GM19351 (cell line): ENCODE results near the gene FXYD1.
"Not testable (repeated sequence)": the region's sequence is repeated elsewhere in the genome, so short reads cannot be mapped to it uniquely, and the experiment has no call there.

Experiments used
- ATAC-seq: cut with Tn5 transposase; IDR thresholded peaks from one replicate; pipeline ENCODE4 v1.9.1; 2021; ENCODE audit warnings: mild to moderate bottlenecking, moderate library complexity; ENCODE audit not compliant: unreplicated experiment

Gene FXYD1

DNA sequence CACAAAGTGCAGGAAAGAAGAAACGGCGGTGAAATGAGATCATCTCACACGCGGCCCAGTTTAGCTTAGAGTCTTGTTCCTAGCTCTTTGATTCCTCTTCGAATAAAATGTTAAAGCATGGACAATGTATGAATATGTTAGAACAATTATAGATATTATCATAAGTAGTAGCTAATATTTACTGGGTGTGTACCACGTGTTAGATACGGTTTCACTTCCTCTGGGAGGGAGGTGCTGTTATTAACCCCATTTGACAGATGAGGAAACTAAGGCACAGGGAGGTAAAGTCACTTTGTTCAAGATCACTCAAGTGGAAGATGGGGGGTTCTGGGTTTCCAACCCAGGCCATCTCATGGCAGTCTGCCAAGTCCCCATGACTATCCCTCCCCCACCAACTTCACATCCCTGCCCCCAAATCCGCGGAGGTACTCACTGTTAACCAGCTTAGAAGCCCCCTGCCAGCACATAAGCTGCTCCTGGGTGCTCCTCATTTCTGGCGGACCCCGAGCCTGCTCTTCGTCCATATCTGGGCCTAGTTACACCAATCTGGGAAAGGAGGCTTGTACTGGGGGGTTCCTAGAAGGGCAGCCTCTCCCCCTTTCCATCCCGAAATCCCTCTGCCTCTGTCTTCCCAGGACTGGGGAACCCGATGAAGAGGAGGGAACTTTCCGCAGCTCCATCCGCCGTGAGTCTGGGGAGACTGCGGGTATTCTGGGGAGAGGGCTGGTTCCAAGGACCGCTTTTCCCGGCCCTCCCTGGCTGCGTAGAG, 3.4 kb downstream of the FXYD1 start:
- peak; percentile 18 for ATAC-seq

DNA sequence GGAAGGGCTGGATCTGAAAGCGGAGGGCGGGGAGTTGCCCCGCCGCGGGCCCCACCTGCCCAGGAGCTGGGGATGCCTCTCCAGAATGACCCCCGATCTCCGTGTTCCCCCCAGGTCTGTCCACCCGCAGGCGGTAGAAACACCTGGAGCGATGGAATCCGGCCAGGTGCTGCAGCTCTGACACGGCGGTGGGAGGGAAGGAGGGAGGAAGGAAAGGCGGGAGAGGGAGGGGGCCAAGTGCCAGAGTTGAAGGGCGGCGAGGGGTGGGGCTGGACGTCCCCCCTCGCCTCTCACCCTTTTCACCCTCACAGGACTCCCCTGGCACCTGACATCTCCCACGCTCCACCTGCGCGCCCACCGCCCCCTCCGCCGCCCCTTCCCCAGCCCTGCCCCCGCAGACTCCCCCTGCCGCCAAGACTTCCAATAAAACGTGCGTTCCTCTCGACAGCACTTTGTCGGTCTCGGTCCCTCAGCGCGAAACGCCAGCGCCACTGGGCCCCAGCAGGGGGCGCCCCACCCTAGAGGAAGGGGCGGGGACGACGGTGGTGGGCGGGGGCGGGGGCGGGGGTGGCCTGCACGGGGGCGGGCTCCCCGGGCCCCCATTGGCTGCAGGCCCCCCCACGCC, 4.1 kb downstream of the FXYD1 start:
- no peak for ATAC-seq

DNA sequence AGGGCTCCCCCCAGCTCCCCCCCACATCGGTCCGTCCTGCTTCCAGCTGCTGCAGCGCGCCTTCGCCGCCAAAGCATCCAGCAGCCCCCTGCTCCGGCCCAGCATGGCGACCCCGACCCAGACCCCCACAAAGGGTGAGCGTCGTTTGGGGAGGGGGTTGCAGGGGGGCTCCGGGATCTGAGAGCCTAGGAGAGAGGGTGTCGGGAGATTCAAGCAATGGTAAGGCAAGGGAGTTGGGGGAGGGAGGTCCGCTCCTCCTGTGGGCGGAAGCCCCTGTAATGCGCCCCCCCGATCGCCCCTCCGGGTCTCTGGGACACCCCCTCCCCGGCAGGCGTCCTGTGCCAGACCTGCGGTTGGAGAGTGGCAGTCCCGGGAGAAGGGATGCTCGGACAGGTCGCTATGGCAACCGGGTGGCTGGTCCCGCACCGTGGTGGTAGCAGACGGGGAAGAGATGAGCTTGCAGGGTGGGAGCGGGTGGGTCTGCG, 4.6 kb downstream of the FXYD1 start, which contains the start of gene FXYD7:
FXYD7 (plus strand) TSS at position 25 of the 485 bp plus-strand sequence; CDS start at position 104, 79 bp downstream.
- no peak for ATAC-seq

DNA sequence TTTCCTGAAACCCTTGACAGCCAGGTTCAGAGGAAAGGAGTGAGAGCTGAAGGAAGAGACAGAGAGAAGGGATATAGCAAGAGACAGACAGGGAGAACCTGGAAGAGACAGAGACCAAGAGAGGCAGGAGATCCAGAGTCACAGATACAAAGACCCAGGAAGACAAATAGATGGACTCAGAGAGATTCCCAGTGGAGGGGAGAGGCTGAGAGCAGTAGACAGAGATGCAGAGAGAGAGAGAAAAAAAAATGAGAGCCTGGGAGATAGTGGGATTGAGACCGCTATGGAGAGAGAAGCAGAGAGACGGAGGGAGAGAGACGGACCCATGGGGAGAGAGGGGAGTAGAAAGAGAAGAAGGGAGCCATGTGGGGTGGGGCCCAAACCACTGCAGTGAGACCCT, 5.2 kb downstream of the FXYD1 start:
- no peak for ATAC-seq

DNA sequence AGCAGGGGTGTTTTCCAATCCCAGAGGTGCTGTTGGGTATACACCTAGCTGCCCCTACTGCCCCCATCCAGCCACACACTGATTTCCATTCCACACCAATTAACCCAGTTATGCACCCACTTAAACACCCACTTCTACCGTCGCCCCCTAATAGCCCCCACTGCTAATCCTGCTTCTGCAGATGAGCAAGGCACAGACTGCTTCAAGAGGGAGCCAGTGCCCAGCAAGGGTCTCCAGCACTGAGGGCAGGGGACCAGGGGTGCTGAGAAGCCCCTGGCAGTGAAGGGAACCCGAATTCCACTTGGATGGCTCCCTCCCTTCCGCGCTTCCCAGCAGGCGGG, 5.6 kb downstream of the FXYD1 start:
- ATAC-seq, result no peak

DNA sequence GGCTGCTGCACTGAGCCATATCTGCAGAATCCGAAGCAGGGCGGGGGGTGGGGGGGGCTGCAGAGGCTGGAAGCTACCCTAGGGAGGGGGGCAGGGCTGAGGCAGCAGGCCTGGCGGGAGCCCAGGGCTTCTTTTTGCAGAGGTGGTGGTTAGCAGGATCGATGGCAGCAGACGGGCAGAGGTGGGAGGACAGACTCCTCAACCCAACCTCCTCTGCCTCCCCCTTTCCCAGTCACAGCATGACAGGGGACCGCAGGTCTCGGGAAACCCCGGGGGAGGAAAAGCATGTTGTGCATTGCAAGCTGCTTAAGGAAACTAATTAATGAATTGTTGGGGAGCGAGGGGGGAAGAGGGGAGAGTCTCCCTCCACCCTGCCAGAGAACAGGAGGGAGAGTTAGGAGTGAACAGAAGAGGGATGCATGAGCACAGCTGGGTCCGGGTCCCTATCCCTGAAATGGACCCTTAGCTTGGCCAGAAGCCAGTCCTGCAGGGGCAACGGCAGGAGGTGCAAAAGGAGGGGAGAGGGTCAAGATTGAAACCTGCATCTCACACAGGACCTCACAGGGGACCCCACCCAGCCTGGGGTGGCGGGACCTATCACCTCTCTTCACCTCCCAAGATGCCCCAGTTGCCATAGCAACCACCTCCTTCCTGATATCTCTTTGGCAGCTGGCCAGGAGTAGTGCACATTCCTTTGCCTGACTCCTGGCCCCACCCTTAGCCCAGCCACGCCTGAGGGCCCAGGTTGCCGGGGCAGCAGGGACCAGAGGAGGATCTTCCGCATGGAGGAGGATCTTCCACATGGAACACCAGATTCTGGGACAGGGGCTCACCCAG, 6.2 kb downstream of the FXYD1 start:
- no peak for ATAC-seq

DNA sequence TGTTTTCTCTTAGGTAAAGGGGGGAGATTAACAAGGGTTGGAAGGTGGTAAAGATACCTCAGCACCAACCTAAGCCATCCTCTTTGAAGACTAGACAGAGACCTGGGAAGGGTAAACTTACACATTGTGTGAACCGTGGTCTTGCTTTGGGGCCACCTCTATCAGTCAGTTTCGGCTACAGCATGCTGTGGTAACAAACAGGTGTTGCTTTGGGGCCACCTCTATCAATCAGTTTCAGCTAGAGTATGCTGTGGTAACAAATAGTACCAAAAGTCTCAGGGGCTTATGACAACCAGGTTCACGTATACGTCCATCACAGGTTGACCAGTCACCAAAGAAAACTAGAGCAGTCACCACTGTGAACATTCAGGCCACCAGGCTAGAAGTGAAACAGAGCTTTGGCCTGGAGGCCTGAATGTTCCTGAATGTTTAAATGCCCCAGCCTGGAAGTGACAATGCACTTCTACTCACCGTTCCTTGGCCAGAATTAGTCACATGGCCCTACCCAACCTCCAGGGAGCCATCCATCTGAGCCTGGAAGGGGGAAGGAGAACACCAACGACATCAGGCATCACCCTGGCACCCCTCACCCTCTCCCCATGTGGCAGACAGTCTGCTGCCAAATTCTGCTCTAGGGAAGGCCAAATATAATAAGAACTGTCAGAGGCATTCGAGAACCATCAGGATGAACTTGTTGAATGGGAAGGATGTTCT, 8.3 kb downstream of the FXYD1 start:
- ATAC-seq, result no peak

DNA sequence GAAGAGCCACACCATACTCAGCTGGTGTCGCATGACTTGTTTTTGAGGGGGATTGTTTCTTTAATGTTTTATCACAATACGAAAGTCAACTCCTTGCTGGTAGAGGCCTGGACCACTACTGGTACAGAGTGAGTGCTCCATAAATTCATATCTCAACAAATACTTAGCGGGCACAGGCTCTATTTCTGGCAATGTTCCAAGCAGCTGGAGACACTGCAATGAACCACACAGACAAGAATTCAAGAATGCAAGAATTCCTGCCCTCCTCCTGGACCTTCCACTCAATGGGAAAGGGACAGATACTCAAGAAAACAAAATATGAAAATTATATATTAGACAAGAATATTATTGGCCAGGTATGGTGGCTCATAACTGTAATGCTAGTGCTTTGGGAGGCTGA, 10.8 kb downstream of the FXYD1 start:
- ATAC-seq, result no peak

DNA sequence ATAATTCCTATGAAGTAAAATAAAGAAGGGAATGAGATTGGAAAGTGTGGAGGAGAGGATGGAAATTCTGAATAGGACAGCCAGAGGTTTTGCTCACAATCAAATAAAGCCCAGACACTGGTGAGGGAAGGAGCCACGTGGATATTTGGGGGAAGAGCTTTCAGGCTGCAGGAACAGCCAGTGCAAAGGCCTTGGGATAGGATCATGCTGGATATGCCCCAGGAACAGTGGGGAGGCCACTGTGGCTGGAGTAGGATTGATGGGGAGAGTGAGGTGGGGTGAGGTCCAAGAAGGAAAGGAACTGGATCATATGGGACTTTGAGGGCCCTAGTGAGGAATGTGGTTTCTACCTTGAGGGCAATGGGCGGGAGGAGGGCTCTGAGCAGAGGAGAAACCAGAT, 11.8 kb downstream of the FXYD1 start:
- ATAC-seq, result no peak

DNA sequence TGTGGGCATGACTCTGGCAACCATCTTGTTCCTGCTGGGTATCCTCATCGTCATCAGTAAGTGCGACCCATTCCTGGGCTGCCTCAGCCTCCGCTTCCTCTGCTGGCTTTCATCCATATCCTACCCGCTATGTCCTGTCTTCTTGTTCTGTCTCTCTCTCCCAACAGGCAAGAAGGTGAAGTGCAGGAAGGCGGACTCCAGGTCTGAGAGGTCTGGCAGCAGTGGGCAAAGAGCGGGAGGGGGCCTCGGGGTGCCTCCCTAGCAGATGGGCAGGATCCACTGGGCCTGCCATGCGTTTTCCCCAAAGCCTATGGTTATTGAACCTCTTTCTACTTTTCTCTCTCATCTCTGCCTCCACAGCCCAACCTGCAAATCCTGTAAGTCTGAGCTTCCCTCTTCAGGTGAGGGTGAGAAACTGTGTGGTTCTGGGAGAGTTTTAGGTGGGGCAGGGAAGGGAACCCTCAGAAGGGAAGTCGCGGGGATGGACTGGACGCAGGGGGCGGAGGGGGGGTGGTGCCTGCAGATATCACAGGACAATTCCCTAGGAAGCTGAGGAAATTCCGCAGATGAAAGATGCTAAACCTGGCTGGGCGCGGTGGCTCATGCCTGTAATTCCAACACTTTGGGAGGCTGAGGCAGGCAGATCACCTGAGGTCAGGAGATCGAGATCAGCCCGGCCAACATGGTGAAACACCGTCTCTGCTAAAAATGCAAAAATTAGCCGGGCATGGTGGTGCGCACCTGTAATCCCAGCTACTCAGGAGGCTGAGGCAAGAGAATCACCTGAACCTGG, 12.8 kb downstream of the FXYD1 start:
- ATAC-seq, result no peak

DNA sequence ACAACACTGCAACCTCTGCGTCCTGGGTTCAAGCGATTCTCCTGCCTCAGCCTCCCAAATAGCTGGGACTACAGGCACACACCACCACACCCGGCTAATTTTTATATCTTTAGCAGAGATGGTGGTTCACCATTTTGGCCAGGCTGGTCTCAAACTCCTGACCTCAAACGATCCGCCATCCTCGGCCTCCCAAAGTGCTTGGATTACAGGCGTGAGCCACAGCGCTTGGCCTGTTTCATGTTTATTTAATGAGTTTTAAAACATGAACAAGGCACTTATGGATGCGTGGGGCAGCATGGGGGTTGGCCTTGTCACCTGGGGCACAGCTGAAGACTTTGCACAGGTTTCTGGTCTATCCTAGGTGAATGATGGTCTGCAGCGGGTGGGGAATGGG, 14.5 kb downstream of the FXYD1 start:
- not testable (repeated sequence) for ATAC-seq

DNA sequence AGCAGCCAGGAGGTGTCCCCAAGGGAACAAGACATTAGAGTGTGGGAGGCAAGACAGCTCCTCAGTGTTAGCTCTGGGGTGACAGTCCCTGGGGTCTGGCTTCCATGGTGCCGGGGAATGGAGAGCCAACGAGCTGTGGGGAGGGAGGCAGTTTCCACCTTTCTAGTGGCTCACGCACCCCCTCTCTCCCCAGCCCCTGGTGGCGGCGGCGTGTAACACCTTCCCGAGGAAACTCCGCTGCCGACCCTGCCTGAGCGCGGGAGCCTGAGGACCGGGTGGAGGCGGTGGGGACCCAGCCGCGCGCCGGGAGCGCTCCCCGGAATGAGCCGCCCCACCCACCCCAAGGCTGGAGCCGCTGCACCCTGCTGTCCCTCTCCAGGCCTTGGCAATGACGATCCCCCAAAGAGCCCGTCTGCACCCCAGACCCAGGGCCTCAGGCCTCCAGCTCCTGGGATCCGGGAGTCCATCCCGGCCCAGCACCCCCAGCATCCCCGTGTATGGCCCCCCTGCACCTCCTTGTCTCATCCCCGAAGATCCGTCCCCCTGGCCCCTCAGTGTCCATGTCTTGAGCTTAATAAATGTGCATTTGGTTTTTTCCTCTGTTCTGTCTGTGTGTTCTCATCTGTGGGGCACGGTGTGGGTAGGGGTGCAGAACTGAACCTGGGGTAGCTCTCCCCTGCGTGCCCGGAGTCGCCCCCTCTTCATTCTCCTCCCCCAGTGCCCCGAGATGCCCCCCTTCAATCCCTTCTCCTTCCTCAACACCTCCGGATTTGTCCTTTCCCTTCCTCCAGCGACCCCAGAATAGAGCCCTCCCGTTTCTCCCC, 15.3 kb downstream of the FXYD1 start:
- peak; percentile 56 for ATAC-seq

DNA sequence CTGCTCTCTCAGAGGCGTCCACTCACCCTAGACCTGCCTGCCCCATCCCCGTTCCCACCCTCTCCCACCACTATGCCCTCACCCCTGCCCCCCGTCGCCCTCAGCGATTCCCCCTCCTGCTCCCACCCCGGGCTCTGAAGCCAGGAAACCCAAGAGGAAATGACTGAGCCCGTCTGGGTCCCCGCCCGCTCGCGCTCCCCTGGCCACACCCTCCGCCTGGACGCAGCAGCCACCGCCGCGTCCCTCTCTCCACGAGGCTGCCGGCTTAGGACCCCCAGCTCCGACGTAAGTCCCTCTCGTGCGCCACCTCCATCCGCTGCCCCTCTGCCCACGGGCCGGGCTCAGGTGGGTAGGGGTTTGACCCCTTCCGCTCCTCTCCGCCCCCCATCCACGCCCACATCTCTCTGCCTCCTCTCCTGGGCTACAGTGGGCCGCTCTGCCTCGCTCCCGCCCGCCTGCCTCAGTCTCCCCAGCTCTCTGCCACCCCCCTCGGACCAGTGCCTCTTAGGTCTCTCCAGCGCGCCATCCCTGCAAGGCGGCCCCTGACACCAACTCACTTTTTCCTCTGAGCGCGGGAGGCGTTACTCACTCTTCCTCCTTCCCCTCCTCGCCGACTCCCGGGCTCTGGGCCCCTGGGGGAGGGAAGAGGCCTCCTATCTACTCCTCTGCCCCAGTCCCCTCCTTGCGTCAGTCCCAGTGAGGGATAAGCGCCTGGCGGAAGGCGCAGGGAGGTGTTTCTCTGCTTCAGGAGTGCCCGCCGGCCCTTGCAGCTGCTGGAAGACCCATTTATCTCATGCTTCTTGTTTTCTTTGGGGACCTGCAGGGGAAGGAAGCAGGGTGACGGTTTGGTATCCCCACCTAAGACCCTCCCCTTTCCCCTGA, 16.1 kb downstream of the FXYD1 start, which contains the start of gene FXYD5:
FXYD5 (plus strand) TSS at position 211 of the 882 bp plus-strand sequence. CDS start 816 bp downstream, outside the sequence.
- ATAC-seq, result peak; percentile 43

DNA sequence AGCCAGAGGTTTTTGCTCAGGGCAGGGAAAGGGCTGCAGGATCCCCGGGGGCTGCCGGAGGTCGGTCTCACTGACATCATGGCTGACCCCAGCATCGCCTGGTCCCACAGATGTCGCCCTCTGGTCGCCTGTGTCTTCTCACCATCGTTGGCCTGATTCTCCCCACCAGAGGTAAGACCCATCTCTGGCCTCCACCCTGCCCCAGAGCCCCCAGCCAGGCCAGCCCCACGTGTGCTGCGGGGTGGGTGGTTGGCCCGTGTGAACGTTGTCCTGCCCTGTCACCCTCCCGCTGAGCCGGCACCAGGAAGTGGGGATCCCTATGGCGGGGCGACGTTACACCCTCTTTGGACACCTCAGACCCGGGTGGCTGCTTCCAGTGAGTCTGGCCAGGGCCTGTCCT, 16.8 kb downstream of the FXYD1 start:
- peak; percentile 39 for ATAC-seq

DNA sequence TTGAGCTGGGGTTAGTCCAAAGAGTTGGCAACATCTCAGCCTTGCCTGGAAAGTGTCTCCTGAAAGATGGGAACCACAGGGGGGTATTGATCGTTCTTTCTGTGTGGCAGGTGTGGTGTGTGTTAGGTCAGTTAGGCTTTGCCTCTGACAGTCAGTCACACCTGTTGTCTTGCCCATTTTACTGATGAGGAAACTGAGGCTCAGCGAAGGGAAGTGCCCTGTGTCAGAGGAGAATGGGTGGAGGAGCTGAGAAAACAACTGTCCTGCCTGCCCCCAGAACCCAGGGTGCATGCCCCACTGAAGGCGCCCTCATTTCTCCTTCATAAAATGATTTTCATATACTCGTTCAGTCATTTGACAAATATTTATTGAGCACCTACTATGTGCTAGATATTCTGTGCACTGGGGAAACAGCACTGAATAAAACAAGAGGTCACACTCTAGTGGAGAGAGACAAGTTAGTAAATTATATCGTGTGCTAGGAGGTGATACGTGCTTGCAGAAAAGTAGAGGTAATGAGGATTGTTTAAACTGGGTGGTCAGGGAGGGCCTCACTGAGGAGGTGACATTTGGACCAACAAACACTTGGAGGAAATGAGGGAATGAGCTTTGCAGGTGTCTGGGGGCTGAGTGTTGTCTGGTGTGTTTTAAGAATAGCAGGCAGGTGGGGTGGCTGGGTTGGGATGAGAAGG, 17.5 kb downstream of the FXYD1 start:
- no peak for ATAC-seq

DNA sequence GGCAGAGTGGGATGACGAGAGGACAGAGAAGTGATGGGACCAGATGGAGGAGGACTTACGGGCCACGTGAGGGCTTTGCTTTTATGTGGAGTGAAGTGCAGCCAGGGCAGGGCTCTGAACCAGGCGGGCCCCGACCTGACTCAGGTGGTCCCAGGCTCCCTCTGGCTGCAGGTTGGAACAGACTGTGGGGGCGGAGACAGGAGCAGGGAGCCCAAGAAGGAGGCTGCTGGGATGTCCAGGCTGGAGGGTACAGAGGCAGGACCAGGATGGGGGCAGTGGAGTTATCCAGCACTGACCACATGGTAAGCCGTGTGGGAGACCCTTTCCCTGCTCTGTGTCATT, 18.0 kb downstream of the FXYD1 start:
- no peak for ATAC-seq

DNA sequence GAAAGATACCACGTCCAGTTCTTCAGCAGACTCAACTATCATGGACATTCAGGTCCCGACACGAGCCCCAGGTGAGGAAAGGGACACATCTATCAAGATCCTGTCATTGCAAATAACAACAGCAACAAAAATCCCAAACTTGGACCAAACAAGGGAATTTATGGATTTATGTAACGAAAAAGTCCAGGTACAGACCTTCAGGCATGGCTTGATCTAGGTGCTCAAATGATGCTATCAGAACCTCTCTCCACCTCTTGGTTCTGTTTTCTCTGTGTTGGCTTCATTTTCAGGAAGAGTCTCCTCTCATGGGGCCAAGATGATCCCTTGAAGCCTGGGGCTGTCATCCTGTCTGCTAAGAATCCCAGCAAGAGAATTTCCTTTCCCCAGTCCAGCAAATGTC, 18.8 kb downstream of the FXYD1 start:
- no peak for ATAC-seq

DNA sequence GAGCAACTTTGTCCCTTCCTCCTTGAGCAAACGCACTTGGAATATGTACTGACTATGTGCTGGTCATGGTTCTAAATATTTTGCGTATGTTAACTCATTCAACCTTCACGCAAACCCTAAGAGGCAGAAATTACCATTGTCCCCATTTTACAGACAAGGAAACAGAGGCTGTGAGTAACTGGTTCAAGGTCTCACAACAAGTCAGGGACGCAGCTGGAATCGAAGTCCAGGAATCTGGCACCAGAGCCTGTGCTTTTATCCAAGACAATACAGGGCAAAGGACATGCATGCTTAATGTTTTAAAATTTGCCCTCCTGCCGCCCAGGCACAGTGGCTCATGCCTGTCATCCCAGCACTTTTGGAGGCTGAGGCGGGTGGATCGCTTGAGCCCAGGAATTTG, 21.0 kb downstream of the FXYD1 start:
- no peak for ATAC-seq
